ENCODE results near the gene KIAA0825.

Gene KIAA0825

GRCh38 chr5:94433397-94434163 lies 184.8 kb downstream of the KIAA0825 start:
- DNase-seq (ENCODE audit: low spot score) = no peak
- in situ Hi-C loops (cut with MboI; ENCODE audit: low sequenced_read_pairs, unreplicated experiment) = no loop called here
- no peak for TF ChIP-seq CTCF (IDR thresholded peaks at IDR 0.05; ENCODE audit: borderline replicate concordance, control extremely low read depth, extremely low read depth, insufficient read depth, missing control alignments)

- DNase-seq (ENCODE audit: low spot score) = no peak
- TF ChIP-seq CTCF (IDR thresholded peaks at IDR 0.05; ENCODE audit: borderline replicate concordance, control extremely low read depth, extremely low read depth, insufficient read depth, missing control alignments) = no peak
- in situ Hi-C loops (cut with MboI; ENCODE audit: low sequenced_read_pairs, unreplicated experiment) = no loop called here
Measured at GRCh38 chr5:94432499-94432898, 185.9 kb downstream of the KIAA0825 start.

- DNase-seq (ENCODE audit: low spot score) = no peak
- TF ChIP-seq CTCF (IDR thresholded peaks at IDR 0.05; ENCODE audit: borderline replicate concordance, control extremely low read depth, extremely low read depth, insufficient read depth, missing control alignments) = no peak
Measured at GRCh38 chr5:94431696-94432095, 186.7 kb downstream of the KIAA0825 start.

GRCh38 chr5:94429566-94429965 lies 188.8 kb downstream of the KIAA0825 start:
- in situ Hi-C loops (cut with MboI; ENCODE audit: low sequenced_read_pairs, unreplicated experiment) = no loop called here
- no peak for TF ChIP-seq CTCF (IDR thresholded peaks at IDR 0.05; ENCODE audit: borderline replicate concordance, control extremely low read depth, extremely low read depth, insufficient read depth, missing control alignments)
- no peak for DNase-seq (ENCODE audit: low spot score)

More at GRCh38 chr5:94431696-94432095, 186.7 kb downstream of the KIAA0825 start:
- in situ Hi-C loops (cut with MboI; ENCODE audit: low sequenced_read_pairs, unreplicated experiment) = no loop called here

- in situ Hi-C loops (cut with MboI; ENCODE audit: low sequenced_read_pairs, unreplicated experiment) = no loop called here
- DNase-seq (ENCODE audit: low spot score) = no peak
- TF ChIP-seq CTCF (IDR thresholded peaks at IDR 0.05; ENCODE audit: borderline replicate concordance, control extremely low read depth, extremely low read depth, insufficient read depth, missing control alignments) = no peak
Measured at GRCh38 chr5:94425396-94425795, 193.0 kb downstream of the KIAA0825 start.

GRCh38 chr5:94423411-94423810 lies 195.0 kb downstream of the KIAA0825 start:
- no peak for DNase-seq (ENCODE audit: low spot score)
- no peak for TF ChIP-seq CTCF (IDR thresholded peaks at IDR 0.05; ENCODE audit: borderline replicate concordance, control extremely low read depth, extremely low read depth, insufficient read depth, missing control alignments)
- in situ Hi-C loops (cut with MboI; ENCODE audit: low sequenced_read_pairs, unreplicated experiment) = no loop called here
